ENCODE measurements around the gene MYLK.
A peak's percentile ranks its signal among the peaks of the same experiment; 100 is the strongest.

Gene MYLK

GRCh38 chr3:123640740-123641462 is 243.2 kb downstream of the MYLK start:
- peak; percentile 51 for DNase-seq

- no peak for DNase-seq
Observed at GRCh38 chr3:123640311-123640710, 243.8 kb downstream of the MYLK start.

- no peak for DNase-seq
Observed at GRCh38 chr3:123638936-123639689, 245.0 kb downstream of the MYLK start.

GRCh38 chr3:123637841-123638240 is 246.3 kb downstream of the MYLK start:
- no peak for DNase-seq

GRCh38 chr3:123637131-123637530 is 247.0 kb downstream of the MYLK start:
- DNase-seq, result no peak

GRCh38 chr3:123636431-123636841 is 247.7 kb downstream of the MYLK start:
- DNase-seq, result no peak

- no peak for DNase-seq
Observed at GRCh38 chr3:123635717-123636116, 248.4 kb downstream of the MYLK start.

- no peak for DNase-seq
Observed at GRCh38 chr3:123635217-123635616, 248.9 kb downstream of the MYLK start.

- no peak for DNase-seq
Observed at GRCh38 chr3:123634149-123635051, 249.7 kb downstream of the MYLK start.

- no peak for DNase-seq
Observed at GRCh38 chr3:123633530-123633929, 250.6 kb downstream of the MYLK start.

GRCh38 chr3:123632161-123632655 is 251.9 kb downstream of the MYLK start:
- peak; percentile 84 for DNase-seq

GRCh38 chr3:123629747-123630047 is 254.4 kb downstream of the MYLK start:
- no peak for DNase-seq

GRCh38 chr3:123628996-123629746 is 255.0 kb downstream of the MYLK start:
- no peak for DNase-seq

- no peak for DNase-seq
Observed at GRCh38 chr3:123627673-123628670, 256.2 kb downstream of the MYLK start.

GRCh38 chr3:123626881-123627280 is 257.3 kb downstream of the MYLK start:
- DNase-seq, result no peak

- no peak for DNase-seq
Observed at GRCh38 chr3:123624302-123624701, 259.8 kb downstream of the MYLK start.

GRCh38 chr3:123623346-123623880 is 260.7 kb downstream of the MYLK start:
- DNase-seq, result peak; percentile 66

- no peak for DNase-seq
Observed at GRCh38 chr3:123622766-123623165, 261.4 kb downstream of the MYLK start.

GRCh38 chr3:123621850-123622189 is 262.3 kb downstream of the MYLK start:
- DNase-seq, result no peak

GRCh38 chr3:123621186-123621849 is 262.8 kb downstream of the MYLK start:
- DNase-seq, result no peak

All from fibroblast of skin of back (primary cell).